ENCODE data around the gene HRK. TPM values are rescaled to one million over a fixed set of nuclear protein-coding genes. Genes with fewer than 3 reads are reported as not detected.

Gene HRK
- total RNA-seq (3.1 TPM), polyA plus RNA-seq (1.9 TPM)
- long read RNA-seq, donor 1, result 0 reads
- long read RNA-seq, donor 2, result 0 reads
- long read RNA-seq, donor 3, full-length matches to known transcripts, result 8 of 16 reads
- long read RNA-seq, donor 3, partial matches to known transcripts, result 8 of 16 reads
- long read RNA-seq, donor 3, other reads (novel, unspliced or antisense), result 0 of 16 reads
- long read RNA-seq, donor 4, full-length matches to known transcripts, result 5 of 5 reads
- long read RNA-seq, donor 4, partial matches to known transcripts, result 0 of 5 reads
- long read RNA-seq, donor 4, other reads (novel, unspliced or antisense), result 0 of 5 reads
- long read RNA-seq, donor 5, full-length matches to known transcripts, result 5 of 5 reads
- long read RNA-seq, donor 5, partial matches to known transcripts, result 0 of 5 reads
- long read RNA-seq, donor 5, other reads (novel, unspliced or antisense), result 0 of 5 reads
- long read RNA-seq, donor 6, full-length matches to known transcripts, result 7 of 7 reads
- long read RNA-seq, donor 6, partial matches to known transcripts, result 0 of 7 reads
- long read RNA-seq, donor 6, other reads (novel, unspliced or antisense), result 0 of 7 reads
- long read RNA-seq, donor 7, full-length matches to known transcripts, result 5 of 5 reads
- long read RNA-seq, donor 7, partial matches to known transcripts, result 0 of 5 reads
- long read RNA-seq, donor 7, other reads (novel, unspliced or antisense), result 0 of 5 reads
- long read RNA-seq, donor 8, full-length matches to known transcripts, result 3 of 3 reads
- long read RNA-seq, donor 8, partial matches to known transcripts, result 0 of 3 reads
- long read RNA-seq, donor 8, other reads (novel, unspliced or antisense), result 0 of 3 reads
- long read RNA-seq, donor 9, full-length matches to known transcripts, result 6 of 6 reads
- long read RNA-seq, donor 9, partial matches to known transcripts, result 0 of 6 reads
- long read RNA-seq, donor 9, other reads (novel, unspliced or antisense), result 0 of 6 reads
- long read RNA-seq, donor 10, full-length matches to known transcripts, result 4 of 4 reads
- long read RNA-seq, donor 10, partial matches to known transcripts, result 0 of 4 reads
- long read RNA-seq, donor 10, other reads (novel, unspliced or antisense), result 0 of 4 reads

- peak within 1 kb of the TSS in 1 of 2 donors; percentile 86 for H3K27ac ChIP-seq (ENCODE audit: low read depth in 1 of 2, low read length in 1 of 2)
- peaks cover 22 to 62% of the 10 kb centered on the region in 2 donors for H3K4me1 ChIP-seq (ENCODE audit: control insufficient read depth in 2 of 2, insufficient read depth in 2 of 2, low read length in 2 of 2)
Observed at GRCh38 chr12:116881325-116881876, at the start of gene HRK. Gene HRK, minus strand, starts transcription at chr12:116881441. Its CDS starts 134 bp downstream, at chr12:116881307.

GRCh38 chr12:116929885-116930284 is 48.6 kb upstream of the HRK start:
- Histone ChIP-seq H3K27ac (ENCODE audit: low read depth in 1 of 2, low read length in 1 of 2) (no peak overlapping the region), H3K27me3 (ENCODE audit: control insufficient read depth in 2 of 2, insufficient read depth in 1 of 2, low read length in 1 of 2) (no peaks in the 10 kb centered on the region), H3K4me1 (ENCODE audit: control insufficient read depth in 2 of 2, insufficient read depth in 2 of 2, low read length in 2 of 2) (peaks cover 2 to 3% of the 10 kb centered on the region in 2 donors), H3K4me3 (ENCODE audit: low read length in 2 of 2) (no peak overlapping the region), H3K9me3 (ENCODE audit: control insufficient read depth in 2 of 2, insufficient read depth in 1 of 2, low read length in 1 of 2) (no peaks in the 10 kb centered on the region), H3K36me3 (ENCODE audit: control insufficient read depth in 2 of 2, insufficient read depth in 2 of 2, low read length in 1 of 2) (peaks cover 0 to 2% of the 10 kb centered on the region in 2 donors)
- DNase-seq (ENCODE audit: low read depth in 6 of 9, low spot score in 9 of 9), result no peak

More at GRCh38 chr12:116881325-116881876, at the start of gene HRK:
- peak in 2 of 9 donors; percentile 29 to 55 for DNase-seq (ENCODE audit: low read depth in 6 of 9, low spot score in 9 of 9)
- Histone ChIP-seq H3K27me3 (ENCODE audit: control insufficient read depth in 2 of 2, insufficient read depth in 1 of 2, low read length in 1 of 2) (peaks cover 31 to 68% of the 10 kb centered on the region in 2 donors), H3K4me3 (ENCODE audit: low read length in 2 of 2) (peak within 1 kb of the TSS; percentile 58 to 66), H3K9me3 (ENCODE audit: control insufficient read depth in 2 of 2, insufficient read depth in 1 of 2, low read length in 1 of 2) (no peaks in the 10 kb centered on the region), H3K36me3 (ENCODE audit: control insufficient read depth in 2 of 2, insufficient read depth in 2 of 2, low read length in 1 of 2) (no peaks in the 10 kb centered on the region)
- WGBS, result under 1% methylated on average over 49 of the region's 49 CpGs

GRCh38 chr12:116928504-116928903 is 47.3 kb upstream of the HRK start:
- H3K9me3 ChIP-seq (ENCODE audit: control insufficient read depth in 2 of 2, insufficient read depth in 1 of 2, low read length in 1 of 2), result no peaks in the 10 kb centered on the region
- H3K27me3 ChIP-seq (ENCODE audit: control insufficient read depth in 2 of 2, insufficient read depth in 1 of 2, low read length in 1 of 2), result no peaks in the 10 kb centered on the region
- DNase-seq (ENCODE audit: low read depth in 6 of 9, low spot score in 9 of 9), result no peak
- WGBS, result 95% methylated on average over 5 of the region's 5 CpGs
- H3K36me3 ChIP-seq (ENCODE audit: control insufficient read depth in 2 of 2, insufficient read depth in 2 of 2, low read length in 1 of 2), result peaks cover 0 to 2% of the 10 kb centered on the region in 2 donors
- H3K27ac ChIP-seq (ENCODE audit: low read depth in 1 of 2, low read length in 1 of 2), result no peak overlapping the region
- H3K4me3 ChIP-seq (ENCODE audit: low read length in 2 of 2), result no peak overlapping the region
- peaks cover 7 to 8% of the 10 kb centered on the region in 2 donors for H3K4me1 ChIP-seq (ENCODE audit: control insufficient read depth in 2 of 2, insufficient read depth in 2 of 2, low read length in 2 of 2)

GRCh38 chr12:116927244-116927940 is 46.2 kb upstream of the HRK start:
- no peak for DNase-seq (ENCODE audit: low read depth in 6 of 9, low spot score in 9 of 9)
- Histone ChIP-seq H3K9me3 (ENCODE audit: control insufficient read depth in 2 of 2, insufficient read depth in 1 of 2, low read length in 1 of 2) (no peaks in the 10 kb centered on the region), H3K36me3 (ENCODE audit: control insufficient read depth in 2 of 2, insufficient read depth in 2 of 2, low read length in 1 of 2) (peaks cover 0 to 2% of the 10 kb centered on the region in 2 donors), H3K27ac (ENCODE audit: low read depth in 1 of 2, low read length in 1 of 2) (no peak overlapping the region), H3K4me3 (ENCODE audit: low read length in 2 of 2) (no peak overlapping the region), H3K27me3 (ENCODE audit: control insufficient read depth in 2 of 2, insufficient read depth in 1 of 2, low read length in 1 of 2) (no peaks in the 10 kb centered on the region), H3K4me1 (ENCODE audit: control insufficient read depth in 2 of 2, insufficient read depth in 2 of 2, low read length in 2 of 2) (peaks cover 7 to 8% of the 10 kb centered on the region in 2 donors)
- 87% methylated on average over 9 of the region's 9 CpGs for WGBS

- Histone ChIP-seq H3K27ac (ENCODE audit: low read depth in 1 of 2, low read length in 1 of 2) (no peak overlapping the region), H3K27me3 (ENCODE audit: control insufficient read depth in 2 of 2, insufficient read depth in 1 of 2, low read length in 1 of 2) (no peaks in the 10 kb centered on the region), H3K9me3 (ENCODE audit: control insufficient read depth in 2 of 2, insufficient read depth in 1 of 2, low read length in 1 of 2) (no peaks in the 10 kb centered on the region), H3K4me1 (ENCODE audit: control insufficient read depth in 2 of 2, insufficient read depth in 2 of 2, low read length in 2 of 2) (peaks cover 7 to 8% of the 10 kb centered on the region in 2 donors), H3K36me3 (ENCODE audit: control insufficient read depth in 2 of 2, insufficient read depth in 2 of 2, low read length in 1 of 2) (peaks cover 0 to 2% of the 10 kb centered on the region in 2 donors), H3K4me3 (ENCODE audit: low read length in 2 of 2) (no peak overlapping the region)
- no peak for DNase-seq (ENCODE audit: low read depth in 6 of 9, low spot score in 9 of 9)
- 92% methylated on average over 8 of the region's 8 CpGs for WGBS
Observed at GRCh38 chr12:116926283-116927243, 45.3 kb upstream of the HRK start.

- no peak overlapping the region for H3K27ac ChIP-seq (ENCODE audit: low read depth in 1 of 2, low read length in 1 of 2)
- H3K36me3 ChIP-seq (ENCODE audit: control insufficient read depth in 2 of 2, insufficient read depth in 2 of 2, low read length in 1 of 2), result peaks cover 0 to 2% of the 10 kb centered on the region in 2 donors
- H3K27me3 ChIP-seq (ENCODE audit: control insufficient read depth in 2 of 2, insufficient read depth in 1 of 2, low read length in 1 of 2), result no peaks in the 10 kb centered on the region
- no peaks in the 10 kb centered on the region for H3K9me3 ChIP-seq (ENCODE audit: control insufficient read depth in 2 of 2, insufficient read depth in 1 of 2, low read length in 1 of 2)
- no peak overlapping the region for H3K4me3 ChIP-seq (ENCODE audit: low read length in 2 of 2)
- 58% methylated on average over 5 of the region's 5 CpGs for WGBS
- DNase-seq (ENCODE audit: low read depth in 6 of 9, low spot score in 9 of 9), result peak in 8 of 9 donors; percentile 17 to 82 (median 38)
- H3K4me1 ChIP-seq (ENCODE audit: control insufficient read depth in 2 of 2, insufficient read depth in 2 of 2, low read length in 2 of 2), result peaks cover 8 to 13% of the 10 kb centered on the region in 2 donors
Observed at GRCh38 chr12:116924558-116925453, 43.6 kb upstream of the HRK start.

- peak in 1 of 9 donors; percentile 22 for DNase-seq (ENCODE audit: low read depth in 6 of 9, low spot score in 9 of 9)
- H3K9me3 ChIP-seq (ENCODE audit: control insufficient read depth in 2 of 2, insufficient read depth in 1 of 2, low read length in 1 of 2), result no peaks in the 10 kb centered on the region
- H3K4me1 ChIP-seq (ENCODE audit: control insufficient read depth in 2 of 2, insufficient read depth in 2 of 2, low read length in 2 of 2), result peaks cover 8 to 18% of the 10 kb centered on the region in 2 donors
- no peaks in the 10 kb centered on the region for H3K27me3 ChIP-seq (ENCODE audit: control insufficient read depth in 2 of 2, insufficient read depth in 1 of 2, low read length in 1 of 2)
- H3K36me3 ChIP-seq (ENCODE audit: control insufficient read depth in 2 of 2, insufficient read depth in 2 of 2, low read length in 1 of 2), result no peaks in the 10 kb centered on the region
- no peak overlapping the region for H3K27ac ChIP-seq (ENCODE audit: low read depth in 1 of 2, low read length in 1 of 2)
- 89% methylated on average over 2 of the region's 2 CpGs for WGBS
- H3K4me3 ChIP-seq (ENCODE audit: low read length in 2 of 2), result no peak overlapping the region
Observed at GRCh38 chr12:116922194-116922897, 41.1 kb upstream of the HRK start.
